Progenitor cell of endocrine pancreas (in vitro differentiated cells): ENCODE measurements around the gene PRKN. TPM values are rescaled to one million over a fixed set of nuclear protein-coding genes. Genes with fewer than 3 reads are reported as not detected.
"Not testable (repeated sequence)": the region's sequence is repeated elsewhere in the genome, so short reads cannot be mapped to it uniquely, and the experiment has no call there.

ENCODE experiments used
- DNase-seq: peaks from one replicate; pipeline ENCODE4 v3.0.0; 2021; ENCODE audit warnings: low spot score; ENCODE audit not compliant: unreplicated experiment
- H3K27ac Mint-ChIP-seq: 2 replicates; pipeline ENCODE4 v1.8.0; 2021; ENCODE audit warnings: mild to moderate bottlenecking, moderate library complexity, mixed read lengths
- H3K27me3 Mint-ChIP-seq: 2 replicates; pipeline ENCODE4 v1.8.0; 2021; ENCODE audit warnings: mixed read lengths
- H3K36me3 Mint-ChIP-seq: 2 replicates; pipeline ENCODE4 v1.8.0; 2022; ENCODE audit warnings: mixed read lengths; ENCODE audit not compliant: insufficient read depth
- H3K4me1 Mint-ChIP-seq: 2 replicates; pipeline ENCODE4 v1.8.0; 2021; ENCODE audit warnings: low read depth, mixed read lengths
- H3K4me3 Mint-ChIP-seq: 2 replicates; pipeline ENCODE4 v1.8.0; 2021; ENCODE audit warnings: low read depth, mild to moderate bottlenecking, moderate library complexity, mixed read lengths
- H3K9me3 Mint-ChIP-seq: 2 replicates; pipeline ENCODE4 v1.8.0; 2021; ENCODE audit warnings: low read depth, mixed read lengths
- CTCF ChIP-seq: fragments of 200-600 bp; sonication (generic); IDR thresholded peaks from one replicate; pipeline ENCODE4 v1.5.0; 2021; ENCODE audit warnings: antibody characterized with exemption, mild to moderate bottlenecking; ENCODE audit not compliant: unreplicated experiment
- total RNA-seq: library from RNA; stranded (reverse); gene quantifications from 2 replicates; pipeline ENCODE4 v1.2.1, GENCODE V29; 2021

PRKN gene
- total RNA-seq, 1 donor from 2014 or later, result 4.6 TPM

GRCh38 chr6:161829291-161829729 lies 898.3 kb downstream of the PRKN start:
- Mint-ChIP-seq H3K36me3 (no peaks in the 10 kb centered on the region), H3K4me3 (no peak overlapping the region), H3K27me3 (peaks cover 29% of the 10 kb centered on the region), H3K27ac (no peak overlapping the region), H3K9me3 (no peaks in the 10 kb centered on the region), H3K4me1 (no peaks in the 10 kb centered on the region)
- no peak for DNase-seq
- no peak for TF ChIP-seq CTCF

- DNase-seq, result no peak
- peaks cover 19% of the 10 kb centered on the region for H3K27me3 Mint-ChIP-seq
- H3K36me3 Mint-ChIP-seq, result no peaks in the 10 kb centered on the region
- no peak overlapping the region for H3K4me3 Mint-ChIP-seq
- TF ChIP-seq CTCF, result no peak
- H3K9me3 Mint-ChIP-seq, result no peaks in the 10 kb centered on the region
- H3K4me1 Mint-ChIP-seq, result no peaks in the 10 kb centered on the region
- H3K27ac Mint-ChIP-seq, result no peak overlapping the region
Measured at GRCh38 chr6:161828355-161828754, 899.2 kb downstream of the PRKN start.

- no peak for TF ChIP-seq CTCF
- H3K27ac Mint-ChIP-seq, result no peak overlapping the region
Measured at GRCh38 chr6:161826512-161826911, 901.1 kb downstream of the PRKN start.

DNA sequence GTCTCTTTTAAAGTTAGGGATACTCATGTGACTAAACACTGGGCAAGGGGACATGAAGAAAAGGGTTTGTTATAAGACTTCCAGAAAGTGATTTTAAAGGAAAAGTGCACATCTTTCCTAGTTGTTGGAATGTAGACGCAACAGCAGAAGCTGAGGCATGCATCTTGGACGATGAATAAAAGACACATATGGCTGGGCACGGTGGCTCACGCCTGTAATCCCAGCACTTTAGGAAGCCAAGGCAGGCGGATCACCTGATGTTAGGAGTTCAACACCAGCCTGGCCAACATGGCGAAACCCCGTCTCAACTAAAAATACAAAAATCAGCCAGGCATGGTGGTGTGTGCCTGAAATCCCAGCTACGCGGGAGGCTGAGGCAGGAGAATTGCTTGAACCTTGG lies 905.4 kb downstream of the PRKN start:
- not testable (repeated sequence) for H3K27ac Mint-ChIP-seq

More at GRCh38 chr6:161826512-161826911, 901.1 kb downstream of the PRKN start:
- Mint-ChIP-seq H3K4me1 (no peaks in the 10 kb centered on the region), H3K36me3 (no peaks in the 10 kb centered on the region), H3K27me3 (peaks cover 15% of the 10 kb centered on the region), H3K9me3 (no peaks in the 10 kb centered on the region), H3K4me3 (no peak overlapping the region)
- DNase-seq, result no peak

DNA sequence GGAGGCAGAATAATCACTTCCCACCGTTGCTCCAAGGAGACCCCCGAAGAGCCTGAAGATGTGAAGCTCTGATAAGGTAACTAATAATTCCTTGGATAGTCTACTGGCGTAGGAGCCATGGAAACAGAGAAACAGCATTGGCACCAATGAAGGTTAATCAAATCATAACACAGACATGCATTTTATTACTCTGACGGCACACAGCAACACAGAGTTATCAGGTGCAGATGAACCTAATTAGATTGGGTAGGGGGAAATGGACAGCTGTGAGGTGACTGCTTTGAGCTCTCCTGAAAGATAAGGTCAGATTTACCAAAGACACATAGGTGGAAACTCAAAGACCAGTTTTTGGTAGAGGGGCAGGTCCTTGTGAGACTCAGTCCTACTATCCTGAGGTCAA lies 909.7 kb downstream of the PRKN start:
- Mint-ChIP-seq H3K27ac (no peak overlapping the region), H3K4me3 (no peak overlapping the region), H3K36me3 (no peaks in the 10 kb centered on the region), H3K9me3 (no peaks in the 10 kb centered on the region), H3K4me1 (peaks cover 7% of the 10 kb centered on the region), H3K27me3 (peaks cover 20% of the 10 kb centered on the region)
- DNase-seq, result no peak
- TF ChIP-seq CTCF, result no peak

More for the DNA sequence above, 905.4 kb downstream of the PRKN start:
- not testable (repeated sequence) for H3K9me3 Mint-ChIP-seq, H3K36me3 Mint-ChIP-seq, H3K4me3 Mint-ChIP-seq, H3K4me1 Mint-ChIP-seq, DNase-seq, H3K27me3 Mint-ChIP-seq

GRCh38 chr6:161815965-161816364 lies 911.6 kb downstream of the PRKN start:
- Mint-ChIP-seq H3K4me3 (no peak overlapping the region), H3K27me3 (peaks cover 20% of the 10 kb centered on the region), H3K27ac (no peak overlapping the region), H3K9me3 (no peaks in the 10 kb centered on the region), H3K4me1 (peaks cover 7% of the 10 kb centered on the region), H3K36me3 (no peaks in the 10 kb centered on the region)
- no peak for TF ChIP-seq CTCF
- no peak for DNase-seq
